Psoas muscle (tissue), 8 donors: ENCODE data around the gene VSIG8. TPM values are rescaled to one million over a fixed set of nuclear protein-coding genes. Genes with fewer than 3 reads are reported as not detected.
"Not testable (repeated sequence)": the region's sequence is repeated elsewhere in the genome, so short reads cannot be mapped to it uniquely, and the experiment has no call there.

Source experiments
- ATAC-seq, 4 donors: fragments of 200-7000 bp; cut with Tn5 transposase; one replicate each; pipeline ENCODE4 v1.9.1; 2020; ENCODE audit warnings: moderate library complexity in 3 of 4, mild to moderate bottlenecking in 2 of 4
- DNase-seq, 2 donors: peaks; one replicate each; pipeline ENCODE4 v3.0.0-alpha.2; 2020
- H3K27ac ChIP-seq: fragments of 200-600 bp; one replicate; pipeline ENCODE4 v1.8.0; 2022
- H3K27me3 ChIP-seq, 3 donors: fragments of 200-600 bp in 1 of 3; one replicate each; pipeline versions ENCODE4 v1.6.1 to v1.8.0; 2013 to 2022; ENCODE audit warnings: low read length in 2 of 3, mild to moderate bottlenecking in 2 of 3, moderate library complexity in 1 of 3; ENCODE audit not compliant: insufficient read depth in 3 of 3
- H3K36me3 ChIP-seq, 2 donors: fragments of 200-600 bp in 1 of 2; one replicate each; pipeline versions ENCODE4 v1.6.1 to v1.8.0; 2013 to 2022; ENCODE audit warnings: low read depth in 1 of 2, mild to moderate bottlenecking in 1 of 2, moderate library complexity in 1 of 2; ENCODE audit not compliant: insufficient read depth in 1 of 2
- H3K4me1 ChIP-seq: fragments of 200-600 bp; one replicate; pipeline ENCODE4 v1.8.0; 2022
- H3K4me3 ChIP-seq: fragments of 200-600 bp; one replicate; pipeline ENCODE4 v1.8.0; 2022; ENCODE audit warnings: mild to moderate bottlenecking
- H3K9me3 ChIP-seq: fragments of 200-600 bp; one replicate; pipeline ENCODE4 v1.8.0; 2022
- WGBS, 3 donors: extraction: QIAGEN DNeasy Blood & Tissue Kit; methylation state at CpG; one replicate each; pipeline versions ENCODE4 v1.1.6 to v1.1.7; 2013; 5-methylcytosine and 5-hydroxymethylcytosine counted together
- intact Hi-C, 2 donors: fragments of 100-400 bp; cut with DNase I; formaldehyde crosslinking; loops; one replicate each; pipeline versions ENCODE4 v1.11.0 to v1.14.2; 2022
- polyA plus RNA-seq, 3 donors: library from polyadenylated mRNA; stranded (reverse); fragments of 200-250 nt; gene quantifications; one replicate each; pipeline ENCODE4 v1.2.3, GENCODE V29; 2013
- total RNA-seq, 4 donors: library from RNA; stranded (reverse); fragmentation: NEBNext Ultra II Directional in 2 of 4; extraction: Animal tissue kit (Norgen Biotek cat#: 25700) in 2 of 4; gene quantifications; one replicate each; pipeline versions ENCODE4 v1.2.1 to v1.2.4, GENCODE V29; 2021 to 2023
- TF ChIP-seq, protein P1 (sequence below): fragments of 200-600 bp; IDR thresholded peaks from one replicate; pipeline ENCODE4 v1.8.0; 2022; ENCODE audit warnings: antibody characterized with exemption
- donor health status: healthy with polysubstance abuse.
- donor health status: DM: no; HTN: no; CAD: no; lungs with moderate emphysema.
- donor health status: Bipolar disorder and iron deficiency.
- donor health status: healthy.
- donor health status: DM: yes; HTN: yes; CAD: no.
- donor health status: DM: no; HTN: no; CAD: no.
- donor health status: DM: no; HTN: no; CAD: no.
- donor health status: DM: yes; HTN: yes; CAD: no.

Gene VSIG8
- total and polyA plus RNA-seq, 7 donors: not detected

DNA sequence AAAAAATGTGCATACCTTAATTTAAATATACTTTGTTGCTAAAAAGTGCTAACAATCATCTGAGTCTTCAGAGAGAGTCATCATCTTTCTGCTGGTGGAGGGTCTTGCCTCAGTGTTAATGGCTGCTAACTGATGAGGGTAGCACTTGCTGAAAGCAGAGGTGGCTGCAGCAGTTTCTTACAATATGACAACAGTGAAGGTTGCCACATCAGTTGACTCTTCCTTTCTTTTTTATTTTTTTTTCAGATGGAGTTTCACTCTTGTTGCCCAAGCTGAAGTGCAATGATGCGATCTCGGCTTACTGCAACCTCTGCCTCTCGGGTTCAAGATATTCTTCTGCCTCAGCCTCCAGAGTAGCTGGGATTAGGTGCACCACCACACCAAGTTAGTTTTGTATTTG is 40.1 kb upstream of the VSIG8 start:
- Histone ChIP-seq H3K27ac (no peak overlapping the region), H3K4me3 (no peak overlapping the region), H3K27me3 (peaks cover 0 to 6% (median 0%) of the 10 kb centered on the region in 3 donors), H3K36me3 (no peaks in the 10 kb centered on the region), H3K9me3 (no peaks in the 10 kb centered on the region), H3K4me1 (peaks cover 4% of the 10 kb centered on the region)
- DNase-seq: no peak
- 93 to 97% (median 94%) methylated on average over 3 of the region's 3 CpGs for WGBS, 3 donors
- intact Hi-C loops: no loop called here
- TF ChIP-seq, protein P1, sequence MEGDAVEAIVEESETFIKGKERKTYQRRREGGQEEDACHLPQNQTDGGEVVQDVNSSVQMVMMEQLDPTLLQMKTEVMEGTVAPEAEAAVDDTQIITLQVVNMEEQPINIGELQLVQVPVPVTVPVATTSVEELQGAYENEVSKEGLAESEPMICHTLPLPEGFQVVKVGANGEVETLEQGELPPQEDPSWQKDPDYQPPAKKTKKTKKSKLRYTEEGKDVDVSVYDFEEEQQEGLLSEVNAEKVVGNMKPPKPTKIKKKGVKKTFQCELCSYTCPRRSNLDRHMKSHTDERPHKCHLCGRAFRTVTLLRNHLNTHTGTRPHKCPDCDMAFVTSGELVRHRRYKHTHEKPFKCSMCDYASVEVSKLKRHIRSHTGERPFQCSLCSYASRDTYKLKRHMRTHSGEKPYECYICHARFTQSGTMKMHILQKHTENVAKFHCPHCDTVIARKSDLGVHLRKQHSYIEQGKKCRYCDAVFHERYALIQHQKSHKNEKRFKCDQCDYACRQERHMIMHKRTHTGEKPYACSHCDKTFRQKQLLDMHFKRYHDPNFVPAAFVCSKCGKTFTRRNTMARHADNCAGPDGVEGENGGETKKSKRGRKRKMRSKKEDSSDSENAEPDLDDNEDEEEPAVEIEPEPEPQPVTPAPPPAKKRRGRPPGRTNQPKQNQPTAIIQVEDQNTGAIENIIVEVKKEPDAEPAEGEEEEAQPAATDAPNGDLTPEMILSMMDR: no peak
- ATAC-seq: no peak

DNA sequence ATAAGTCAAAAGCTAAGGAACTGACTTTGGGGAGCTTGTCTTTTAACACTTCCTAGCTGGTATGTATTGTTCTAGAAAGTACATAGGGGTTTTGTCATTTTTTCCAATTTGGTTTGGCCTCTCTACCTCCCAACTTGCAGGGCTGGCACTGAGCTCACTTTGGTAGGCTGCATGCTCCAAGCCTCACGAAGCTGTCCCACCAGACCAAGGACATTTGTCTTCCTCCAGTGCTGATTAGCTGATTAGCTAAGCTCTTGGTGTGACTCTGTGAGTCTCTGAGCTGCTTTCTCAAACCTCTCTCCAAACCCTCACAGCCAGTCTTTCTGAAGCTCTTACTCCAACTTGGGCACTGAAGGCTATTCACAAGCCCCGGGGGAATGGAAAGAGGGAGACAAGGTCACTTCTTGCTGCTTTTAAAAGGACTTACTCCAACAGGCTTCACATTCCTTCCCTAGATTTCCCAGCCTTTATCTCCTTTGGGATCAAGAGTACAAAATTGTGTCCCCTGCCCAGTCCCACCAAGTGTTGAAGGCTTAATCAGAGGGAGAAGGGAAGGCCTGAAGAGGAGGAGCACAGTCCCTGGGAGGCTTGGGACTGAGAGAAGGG is 38.4 kb upstream of the VSIG8 start:
- 53 to 67% (median 65%) methylated on average over 2 of the region's 2 CpGs for WGBS, 3 donors
- peaks cover 0 to 6% (median 0%) of the 10 kb centered on the region in 3 donors for H3K27me3 ChIP-seq
- TF ChIP-seq, protein P1: no peak
- H3K27ac ChIP-seq: no peak overlapping the region
- intact Hi-C loops: no loop called here
- no peak overlapping the region for H3K4me3 ChIP-seq
- no peaks in the 10 kb centered on the region for H3K9me3 ChIP-seq
- DNase-seq: no peak
- peaks cover 4% of the 10 kb centered on the region for H3K4me1 ChIP-seq
- no peaks in the 10 kb centered on the region for H3K36me3 ChIP-seq
- no peak for ATAC-seq

DNA sequence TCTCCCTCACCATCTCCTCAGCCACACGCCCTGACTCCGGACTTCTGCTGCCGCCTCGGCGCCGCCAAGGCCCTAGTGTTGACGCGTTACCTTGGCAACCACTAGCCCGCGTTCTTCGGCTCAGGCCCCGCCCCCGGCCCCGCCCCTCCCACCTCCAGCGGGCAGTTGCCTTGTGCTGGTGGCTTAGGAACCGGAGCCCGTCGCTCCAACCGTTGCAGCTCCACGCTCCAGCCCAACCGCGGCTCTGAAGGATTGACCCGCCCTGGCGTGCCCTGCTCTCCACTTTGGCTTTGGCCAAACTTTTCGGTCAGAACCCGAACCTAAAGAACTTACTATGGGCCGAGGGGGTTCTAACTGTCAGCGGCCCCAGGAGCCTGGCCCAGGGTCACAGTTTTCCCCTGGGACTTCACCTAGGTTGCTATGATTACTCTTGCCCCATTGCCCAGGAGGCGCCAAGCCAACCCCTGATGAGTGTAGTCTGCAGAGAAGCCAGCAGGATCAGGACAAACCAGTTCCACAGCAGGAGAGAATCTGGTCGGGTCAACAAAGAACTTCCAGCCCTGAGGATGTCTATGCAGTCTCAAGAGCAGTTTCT is 37.7 kb upstream of the VSIG8 start, which contains the start of gene CFAP45:
Gene CFAP45, minus strand, starts transcription at position 80 of the 595 bp plus-strand sequence. Its CDS starts 67 bp downstream, at position 13.
- intact Hi-C loops: no loop called here
- ATAC-seq (peak; percentile 46 to 74 (median 58)), DNase-seq (peak; percentile 76 to 82)
- TF ChIP-seq, protein P1: no peak
- Histone ChIP-seq H3K27me3 (peaks cover 0 to 6% (median 0%) of the 10 kb centered on the region in 3 donors), H3K9me3 (no peaks in the 10 kb centered on the region), H3K4me3 (no peak within 1 kb of the TSS), H3K4me1 (peaks cover 4% of the 10 kb centered on the region), H3K36me3 (no peaks in the 10 kb centered on the region), H3K27ac (no peak within 1 kb of the TSS)
- WGBS, 3 donors: 15 to 20% (median 20%) methylated on average over 30 of the region's 30 CpGs

DNA sequence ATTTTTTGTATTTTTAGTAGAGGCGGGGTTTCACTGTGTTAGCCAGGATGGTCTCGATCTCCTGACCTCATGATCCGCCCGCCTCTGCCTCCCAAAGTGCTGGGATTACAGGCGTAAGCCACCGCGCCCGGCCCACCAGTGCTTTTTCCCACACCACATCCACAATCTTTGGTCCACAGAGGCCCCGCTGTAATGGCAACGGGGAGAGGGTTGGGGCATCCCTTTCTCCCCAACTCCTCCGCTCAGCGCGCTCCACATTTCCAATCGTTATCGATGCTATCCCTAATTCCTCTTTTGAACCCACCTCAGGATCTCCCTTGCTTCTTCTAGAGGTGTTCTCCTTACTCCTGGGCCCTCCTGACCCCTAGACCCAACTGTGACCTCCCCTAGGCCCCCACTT is 37.2 kb upstream of the VSIG8 start:
- not testable (repeated sequence) for H3K27me3 ChIP-seq, H3K9me3 ChIP-seq, H3K4me3 ChIP-seq, H3K27ac ChIP-seq, ATAC-seq, H3K4me1 ChIP-seq, H3K36me3 ChIP-seq, DNase-seq
- 90 to 93% (median 91%) methylated on average over 11 to 13 of the region's 15 CpGs for WGBS, 3 donors
- intact Hi-C loops: loop anchor here in 1 of 2 donors (10.0 kb wide), 1 partner anchor 765 kb away; no protein-coding TSS in a partner anchor

DNA sequence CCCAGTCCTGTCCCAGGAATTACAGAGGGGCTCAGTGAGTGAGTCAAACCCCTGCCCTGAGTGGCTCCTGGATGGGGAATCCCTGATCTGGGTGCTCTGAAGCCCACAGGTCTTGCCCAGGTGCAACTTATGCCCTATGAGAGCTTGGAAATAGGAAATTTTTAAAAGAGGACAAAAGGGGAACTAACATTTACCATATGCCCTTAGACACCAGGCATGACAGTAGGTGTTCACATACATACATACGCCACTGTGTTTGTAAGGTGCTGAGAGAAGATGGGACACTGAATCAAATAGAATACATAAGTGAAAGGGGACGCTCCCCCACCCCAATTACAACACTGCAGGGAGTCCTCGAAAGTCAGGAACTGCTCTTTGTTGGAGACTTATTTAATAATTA is 36.1 kb upstream of the VSIG8 start:
- no peaks in the 10 kb centered on the region for H3K9me3 ChIP-seq
- intact Hi-C loops: loop anchor here in 1 of 2 donors (10.0 kb wide), 1 partner anchor 764 kb away; no protein-coding TSS in a partner anchor
- H3K4me1 ChIP-seq: peaks cover 4% of the 10 kb centered on the region
- ATAC-seq: no peak
- H3K27ac ChIP-seq: no peak overlapping the region
- no peak overlapping the region for H3K4me3 ChIP-seq
- H3K27me3 ChIP-seq: peaks cover 0 to 6% (median 0%) of the 10 kb centered on the region in 3 donors
- TF ChIP-seq, protein P1: no peak
- H3K36me3 ChIP-seq: no peaks in the 10 kb centered on the region
- no peak for DNase-seq
- 94 to 97% (median 95%) methylated on average over 3 of the region's 3 CpGs for WGBS, 3 donors
